ENCODE measurements around the gene FAM149A. TPM values are rescaled to one million over a fixed set of nuclear protein-coding genes. Genes with fewer than 3 reads are reported as not detected.

Gene FAM149A
- polyA plus RNA-seq (ENCODE audit: insufficient read length in 3 of 3), result 10 to 100 TPM; 44.3 to 61.3 (median 55.7) TPM

DNA sequence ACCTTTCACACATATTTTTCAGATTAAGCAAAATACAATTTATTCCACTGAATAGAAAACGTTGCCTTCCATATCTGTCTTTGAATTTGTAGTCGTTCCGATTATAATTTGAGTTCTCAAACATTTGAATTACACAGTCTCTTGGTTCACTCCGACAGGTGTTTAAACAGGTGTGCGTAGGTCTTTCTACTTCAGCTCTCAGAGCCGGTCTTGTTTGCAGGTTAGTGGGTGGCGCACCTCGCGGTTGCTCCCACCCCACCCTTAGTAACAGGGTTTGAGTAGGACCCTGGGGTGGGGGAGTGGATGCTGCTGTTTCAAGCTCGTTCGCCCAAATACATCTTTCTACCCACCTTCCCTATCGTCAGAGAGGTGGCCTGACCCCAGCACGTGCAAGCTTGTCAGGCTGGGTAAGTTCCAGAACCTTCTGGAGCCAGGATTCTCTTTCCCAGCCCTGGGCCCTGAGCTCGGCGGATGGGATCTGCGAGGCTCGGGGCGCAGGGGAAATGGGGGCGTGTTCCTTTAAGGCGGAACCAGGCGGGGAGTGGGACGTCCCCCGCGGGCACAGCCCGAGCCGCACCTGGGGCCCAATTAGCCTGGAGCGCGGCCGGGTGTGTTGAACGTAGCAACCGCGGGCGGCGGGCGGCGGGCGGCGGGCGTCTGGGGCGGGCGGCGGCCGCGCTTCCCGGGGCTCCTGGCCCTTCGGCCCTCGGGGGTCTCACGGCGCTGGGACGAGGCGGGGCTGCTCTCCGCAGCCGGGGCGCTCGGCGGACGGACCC is at the start of gene FAM149A:
FAM149A (plus strand) TSS at position 591 of the 776 bp plus-strand sequence.
- DNase-seq (ENCODE audit: low read depth in 3 of 3, low spot score in 2 of 3), result no peak

DNA sequence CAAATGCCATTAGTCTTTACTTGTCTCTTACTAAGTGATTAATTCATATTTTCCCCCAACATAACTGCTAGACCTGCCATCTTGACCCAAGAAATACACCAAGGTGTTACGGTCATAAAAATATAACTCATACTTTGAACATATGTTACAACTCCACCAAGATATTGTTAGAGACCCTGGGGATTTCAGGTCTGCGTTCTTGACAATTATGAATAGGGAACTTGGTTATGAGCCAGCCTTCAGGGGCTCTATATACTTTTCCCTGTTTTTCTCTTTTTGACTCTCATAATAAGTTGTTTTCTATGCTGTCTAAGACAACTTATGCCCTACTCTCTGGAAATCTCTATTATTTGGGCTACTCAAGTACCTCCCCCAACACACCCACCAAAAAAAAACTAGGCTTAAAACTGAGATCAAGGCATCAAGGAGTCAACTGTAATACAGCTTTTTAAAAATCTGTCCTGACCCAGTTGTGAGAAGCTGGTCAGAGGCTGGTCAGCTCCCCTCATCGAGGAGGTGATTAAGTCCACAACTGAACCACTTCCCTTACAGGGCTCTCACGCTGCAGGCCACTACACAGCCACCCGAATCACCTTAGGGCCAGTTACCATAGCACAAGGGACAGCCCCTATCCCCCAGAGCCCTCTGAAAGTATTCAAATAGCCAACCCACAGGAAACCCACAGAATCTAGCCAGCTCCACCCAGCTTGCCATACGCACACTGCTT is 46.1 kb upstream of the FAM149A start:
- no peak for DNase-seq (ENCODE audit: low read depth in 3 of 3, low spot score in 2 of 3)

DNA sequence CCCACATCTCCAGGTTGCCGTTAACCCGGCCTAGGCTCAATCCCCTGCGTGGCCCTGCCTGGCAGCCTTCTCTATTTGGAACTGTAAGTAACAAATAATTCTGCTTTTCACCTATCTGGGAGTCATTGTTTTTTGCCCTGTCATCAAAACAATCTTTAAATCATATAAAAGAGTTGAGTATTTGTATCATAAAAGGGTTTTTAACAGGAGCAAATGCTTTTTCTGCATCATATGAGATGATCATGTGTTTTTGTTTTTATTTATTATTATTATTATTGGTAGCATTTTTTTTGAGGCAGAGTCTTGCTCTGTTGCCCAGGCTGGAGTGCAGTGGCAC is 45.6 kb upstream of the FAM149A start:
- no peak for DNase-seq (ENCODE audit: low read depth in 3 of 3, low spot score in 2 of 3)

DNA sequence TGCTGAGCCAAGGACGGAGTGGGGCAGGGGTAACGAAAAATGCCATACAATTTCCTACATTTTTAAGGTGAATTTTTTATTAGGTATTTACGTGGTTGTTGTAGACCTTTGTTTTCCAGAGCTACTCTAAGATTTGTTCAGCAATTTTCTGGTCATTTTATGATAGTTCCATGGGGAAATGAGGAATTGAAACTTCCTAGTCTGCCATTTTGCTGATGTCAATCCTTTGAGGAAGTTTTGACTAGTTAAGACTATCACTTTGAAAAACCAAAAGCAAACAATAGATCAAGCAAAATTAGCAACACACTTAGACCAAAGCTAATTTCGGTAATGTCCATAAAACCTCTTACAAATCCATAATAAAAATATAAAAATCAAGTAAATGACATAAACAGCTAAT is 42.6 kb upstream of the FAM149A start:
- DNase-seq (ENCODE audit: low read depth in 3 of 3, low spot score in 2 of 3), result no peak

DNA sequence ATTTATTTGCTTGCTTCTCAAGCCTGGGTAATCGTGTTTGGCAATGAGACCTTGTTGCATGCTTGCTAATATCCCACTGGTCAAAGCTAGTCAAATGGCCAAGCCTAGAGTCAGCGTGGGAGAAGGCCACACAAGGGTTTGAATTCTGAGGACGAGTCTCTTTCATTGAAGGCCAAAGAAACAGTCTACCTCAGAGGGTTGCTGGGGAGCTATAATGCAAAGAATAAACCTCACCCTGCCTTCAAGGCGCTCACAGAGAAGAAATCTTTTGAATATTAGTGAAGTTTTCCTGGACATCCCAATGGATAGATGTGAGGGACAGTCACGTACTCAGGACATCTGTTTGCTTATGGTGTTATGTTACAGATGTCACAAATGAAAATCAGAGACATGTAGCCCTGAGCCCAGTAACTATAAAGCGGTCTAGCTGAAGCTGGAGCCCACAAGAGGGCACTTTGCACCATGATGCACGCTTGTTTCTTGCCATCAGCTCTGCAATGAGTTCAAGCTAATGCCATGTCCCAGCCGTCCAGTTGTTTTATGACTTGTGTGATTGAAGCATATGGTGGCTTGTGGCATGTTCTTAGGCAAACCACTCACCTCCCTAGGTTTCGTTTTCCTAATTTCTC is 36.6 kb upstream of the FAM149A start:
- peak in 1 of 3 donors; percentile 23 for DNase-seq (ENCODE audit: low read depth in 3 of 3, low spot score in 2 of 3)

DNA sequence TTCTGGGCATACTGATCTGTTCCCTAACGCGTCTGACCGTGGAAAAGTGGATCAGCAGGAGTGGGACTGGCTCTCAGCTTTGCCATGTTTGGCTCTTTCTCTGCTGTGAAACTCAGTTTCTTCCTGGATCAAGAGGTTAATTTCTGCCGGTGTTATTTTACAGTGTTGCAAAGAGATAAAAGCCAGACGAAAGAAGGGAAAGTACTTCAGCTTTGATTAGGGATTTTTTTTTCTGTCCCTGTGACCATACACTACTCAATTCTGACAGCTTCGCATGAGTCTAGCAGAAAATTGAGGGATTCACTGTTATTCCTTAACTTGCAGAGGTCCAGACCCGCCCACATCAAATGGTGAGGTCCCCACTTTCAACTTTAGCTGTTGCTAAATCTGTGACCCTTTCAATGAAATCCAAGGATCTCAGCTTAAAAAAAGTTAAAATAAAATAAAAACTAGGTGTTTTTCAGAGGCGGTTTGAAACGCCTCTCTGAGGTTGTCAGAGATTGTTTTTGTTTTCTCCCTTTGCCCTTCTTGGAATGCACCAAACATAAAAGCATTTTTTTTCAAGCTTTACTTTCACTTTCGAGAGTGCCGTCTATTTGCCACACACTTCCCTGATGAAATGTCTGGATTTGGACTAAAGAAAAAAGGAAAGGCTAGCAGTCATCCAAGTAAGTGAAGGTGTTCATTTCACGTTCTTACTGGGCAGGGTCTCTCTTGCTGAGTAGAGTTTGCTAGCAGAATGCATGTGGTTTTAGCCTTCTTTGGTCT is 35.7 kb upstream of the FAM149A start, which contains the start of gene TLR3:
TLR3 (plus strand) TSS at position 576 of the 768 bp plus-strand sequence. CDS start 7,464 bp downstream, outside the sequence.
- DNase-seq (ENCODE audit: low read depth in 3 of 3, low spot score in 2 of 3), result peak in 1 of 3 donors; percentile 52

DNA sequence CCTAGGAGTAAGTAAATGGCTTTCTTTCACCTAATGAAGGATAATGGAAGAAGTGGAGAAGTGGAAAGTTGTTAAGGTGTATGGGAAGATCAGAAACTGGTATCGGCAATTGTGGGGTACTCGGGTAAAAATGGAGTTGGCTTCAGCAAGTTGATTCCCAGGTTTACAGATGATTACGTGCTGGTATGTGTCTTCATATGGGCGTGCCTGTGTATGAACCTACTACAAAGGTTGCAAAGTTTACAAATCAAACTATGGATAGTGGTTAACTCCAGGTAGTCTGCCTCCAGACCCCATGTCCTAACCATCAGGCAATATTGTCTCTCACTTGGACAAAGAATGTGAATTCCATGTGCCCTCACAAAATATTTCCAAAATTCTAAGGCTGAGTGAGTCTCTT is 34.8 kb upstream of the FAM149A start:
- DNase-seq (ENCODE audit: low read depth in 3 of 3, low spot score in 2 of 3), result no peak

DNA sequence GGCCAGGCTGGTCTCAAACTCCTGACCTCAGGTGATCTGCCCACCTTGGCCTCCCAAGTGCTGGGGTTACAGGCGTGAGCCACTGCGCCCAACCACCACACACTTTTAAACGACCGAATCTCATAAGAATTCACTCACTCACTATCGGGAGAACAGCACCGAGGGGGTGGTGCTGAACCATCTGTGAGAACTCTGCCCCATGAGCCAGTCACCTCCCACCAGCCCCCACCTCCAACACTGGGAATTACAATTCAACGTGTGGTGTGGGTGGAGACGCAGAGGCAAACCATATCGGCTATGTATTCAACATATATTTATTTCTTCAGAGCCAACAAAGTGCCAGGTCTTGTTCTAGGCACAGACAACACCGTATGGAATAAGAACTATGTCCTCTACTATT is 32.0 kb upstream of the FAM149A start:
- no peak for DNase-seq (ENCODE audit: low read depth in 3 of 3, low spot score in 2 of 3)

DNA sequence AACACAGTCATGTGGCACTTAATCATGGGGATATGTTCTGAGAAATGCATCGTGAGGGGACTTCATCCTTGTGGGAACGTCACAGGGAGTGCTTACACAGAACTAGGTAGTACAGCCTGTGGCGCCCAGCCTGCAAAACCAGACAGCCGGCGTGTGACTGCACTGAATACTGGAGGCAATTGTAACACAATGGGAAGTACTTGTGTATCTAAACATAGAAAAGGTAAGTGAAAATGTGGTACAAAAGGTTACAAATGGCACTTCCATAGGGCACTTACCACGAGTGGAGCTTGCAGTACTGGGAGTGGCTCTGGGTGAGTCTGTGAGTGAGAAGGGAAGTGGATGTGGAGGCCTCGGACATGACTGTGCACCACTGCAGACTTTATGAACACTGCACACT is 30.3 kb upstream of the FAM149A start:
- no peak for DNase-seq (ENCODE audit: low read depth in 3 of 3, low spot score in 2 of 3)

DNA sequence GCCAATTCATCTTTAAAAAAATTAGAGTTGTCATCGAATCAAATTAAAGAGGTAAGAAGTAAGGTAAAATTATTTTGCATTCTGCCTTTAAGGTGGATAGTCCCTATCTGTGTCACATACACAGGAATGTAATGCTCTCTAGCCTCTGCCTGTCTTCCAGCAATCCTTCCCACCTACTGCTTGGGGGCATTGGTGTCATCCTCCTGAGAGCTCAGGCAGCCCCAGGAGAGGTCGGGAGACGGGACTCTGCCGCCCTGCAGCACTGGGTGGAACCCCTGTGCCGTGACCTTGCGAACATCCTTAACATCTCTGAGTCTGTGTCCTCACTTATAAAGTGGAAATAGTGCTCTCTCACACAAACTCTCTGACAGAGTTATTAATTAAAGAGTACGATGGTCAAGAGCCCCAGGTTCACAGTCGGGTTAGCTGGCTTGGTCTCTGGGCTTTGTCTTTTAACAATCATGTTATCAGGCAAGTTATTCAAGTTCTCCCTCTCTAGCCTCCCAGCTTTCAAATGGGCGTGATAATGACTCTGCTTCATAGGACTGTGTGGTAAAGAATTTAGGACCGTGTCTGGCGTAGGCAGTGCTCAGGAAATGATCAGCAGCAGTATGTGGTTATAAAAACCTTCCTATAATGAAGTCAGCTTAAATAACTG is 25.4 kb upstream of the FAM149A start:
- no peak for DNase-seq (ENCODE audit: low read depth in 3 of 3, low spot score in 2 of 3)

DNA sequence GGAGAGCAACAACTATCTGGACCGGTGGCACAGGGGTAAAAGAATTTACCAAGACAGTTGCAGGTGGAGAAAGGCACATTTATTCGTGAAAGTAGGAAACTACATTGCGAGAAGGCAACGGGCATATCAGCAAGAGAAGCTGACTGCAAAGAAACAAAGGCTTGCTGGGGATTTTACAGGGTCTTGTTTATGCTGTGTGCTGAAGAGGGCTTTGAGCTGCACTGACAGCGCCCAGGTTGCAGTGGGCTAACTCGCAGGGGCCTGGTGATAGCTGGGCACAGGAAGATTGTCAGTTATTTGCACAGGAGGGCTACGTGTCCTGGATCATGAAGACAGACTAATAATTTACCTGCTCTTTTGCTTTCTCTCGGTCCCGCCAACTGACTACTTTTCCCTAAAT is 24.8 kb upstream of the FAM149A start:
- no peak for DNase-seq (ENCODE audit: low read depth in 3 of 3, low spot score in 2 of 3)

DNA sequence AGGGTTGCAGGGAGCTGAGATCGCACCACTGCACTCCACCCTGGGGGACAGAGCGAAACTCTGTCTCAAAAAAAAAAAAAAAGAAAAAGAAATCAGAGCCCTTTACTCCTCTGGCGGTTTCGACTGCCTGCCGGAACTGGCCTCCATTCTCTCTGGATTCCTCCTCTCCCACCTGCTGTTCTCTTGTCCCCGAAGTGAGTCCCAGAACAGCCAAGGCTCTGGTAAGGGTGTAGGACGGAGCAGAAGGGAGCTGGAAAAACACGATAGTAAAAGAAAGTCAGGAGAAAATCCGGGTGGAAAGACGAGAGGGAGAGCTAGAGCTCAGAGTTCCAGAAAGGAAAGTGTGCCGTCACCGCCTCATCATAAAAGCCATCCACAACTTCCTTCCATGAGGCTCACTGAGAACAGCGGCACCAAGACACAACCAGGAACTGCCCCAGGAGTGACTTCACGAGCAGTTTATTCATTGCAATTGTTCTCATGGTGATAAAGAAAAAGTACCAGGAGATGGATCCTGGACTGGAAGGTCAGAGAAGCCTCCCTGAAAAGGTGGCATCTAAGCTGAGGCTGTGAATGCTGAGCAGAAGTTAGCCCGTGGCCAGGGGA is 23.2 kb upstream of the FAM149A start:
- DNase-seq (ENCODE audit: low read depth in 3 of 3, low spot score in 2 of 3), result no peak

DNA sequence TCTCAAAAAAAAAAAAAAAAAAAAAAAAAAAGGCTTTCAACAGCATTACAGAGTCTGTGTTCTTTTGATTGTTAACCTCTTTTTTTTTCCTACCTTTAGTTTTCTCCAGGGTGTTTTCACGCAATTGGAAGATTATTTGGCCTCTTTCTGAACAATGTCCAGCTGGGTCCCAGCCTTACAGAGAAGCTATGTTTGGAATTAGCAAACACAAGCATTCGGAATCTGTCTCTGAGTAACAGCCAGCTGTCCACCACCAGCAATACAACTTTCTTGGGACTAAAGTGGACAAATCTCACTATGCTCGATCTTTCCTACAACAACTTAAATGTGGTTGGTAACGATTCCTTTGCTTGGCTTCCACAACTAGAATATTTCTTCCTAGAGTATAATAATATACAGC is 22.3 kb upstream of the FAM149A start:
- no peak for DNase-seq (ENCODE audit: low read depth in 3 of 3, low spot score in 2 of 3)

DNA sequence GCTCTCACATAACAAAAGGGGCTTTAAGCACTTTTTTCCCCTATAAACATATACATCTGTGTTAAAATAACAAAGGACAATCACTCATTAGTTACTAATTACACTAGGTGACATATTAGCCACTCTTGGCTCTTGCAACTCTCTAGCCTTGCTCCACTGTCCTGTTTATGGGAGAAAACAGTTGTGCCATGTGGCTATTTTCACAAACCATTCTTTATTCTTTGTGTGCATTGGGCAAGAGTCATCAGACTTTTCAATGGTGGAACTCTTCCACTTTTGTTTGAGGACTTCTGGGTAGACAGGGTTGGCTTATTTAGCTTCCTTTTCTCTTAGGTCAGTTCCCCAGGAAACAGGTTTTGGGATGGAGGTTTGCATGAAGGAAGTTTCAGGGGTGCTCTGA is 16.0 kb upstream of the FAM149A start:
- DNase-seq (ENCODE audit: low read depth in 3 of 3, low spot score in 2 of 3), result no peak

DNA sequence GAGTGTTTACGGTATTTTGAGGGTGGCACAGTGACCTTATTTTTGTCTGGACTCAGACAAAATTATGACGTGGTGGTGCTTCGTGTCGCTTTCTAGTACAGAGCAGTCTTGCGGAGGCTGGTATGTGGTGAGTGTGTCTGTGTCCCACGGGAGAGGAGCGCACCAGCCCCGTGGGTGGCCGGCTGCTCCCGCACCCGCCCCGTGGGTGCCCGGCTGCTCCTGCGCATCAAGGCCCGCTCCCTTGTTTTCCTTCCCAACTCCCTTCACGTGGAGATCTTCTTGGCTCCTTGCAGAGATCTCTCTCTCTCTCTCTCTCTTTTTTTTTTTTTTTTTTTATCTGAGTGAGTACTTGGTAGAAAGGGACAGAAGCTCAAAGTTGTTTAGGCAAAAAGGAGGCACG is 12.2 kb upstream of the FAM149A start:
- DNase-seq (ENCODE audit: low read depth in 3 of 3, low spot score in 2 of 3), result no peak

DNA sequence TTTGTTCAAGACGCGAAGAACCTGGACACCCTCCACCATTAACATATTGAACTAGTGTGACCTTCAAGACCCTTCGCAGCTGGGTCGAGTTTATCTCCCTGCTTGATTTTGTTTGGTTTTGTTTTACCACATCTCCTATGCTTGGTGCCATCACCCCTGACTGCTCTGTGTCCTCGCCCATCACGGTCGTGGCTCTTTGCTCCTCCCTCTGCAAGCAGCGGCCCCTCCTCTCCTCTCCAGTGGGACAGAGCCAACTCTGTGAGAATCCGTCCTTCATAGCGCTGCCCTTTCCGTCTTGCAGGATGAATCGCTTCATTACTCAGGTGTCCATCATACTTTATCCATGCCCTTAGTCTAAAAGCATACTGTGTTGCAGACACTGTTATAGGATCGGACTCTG is 9.1 kb upstream of the FAM149A start:
- no peak for DNase-seq (ENCODE audit: low read depth in 3 of 3, low spot score in 2 of 3)

DNA sequence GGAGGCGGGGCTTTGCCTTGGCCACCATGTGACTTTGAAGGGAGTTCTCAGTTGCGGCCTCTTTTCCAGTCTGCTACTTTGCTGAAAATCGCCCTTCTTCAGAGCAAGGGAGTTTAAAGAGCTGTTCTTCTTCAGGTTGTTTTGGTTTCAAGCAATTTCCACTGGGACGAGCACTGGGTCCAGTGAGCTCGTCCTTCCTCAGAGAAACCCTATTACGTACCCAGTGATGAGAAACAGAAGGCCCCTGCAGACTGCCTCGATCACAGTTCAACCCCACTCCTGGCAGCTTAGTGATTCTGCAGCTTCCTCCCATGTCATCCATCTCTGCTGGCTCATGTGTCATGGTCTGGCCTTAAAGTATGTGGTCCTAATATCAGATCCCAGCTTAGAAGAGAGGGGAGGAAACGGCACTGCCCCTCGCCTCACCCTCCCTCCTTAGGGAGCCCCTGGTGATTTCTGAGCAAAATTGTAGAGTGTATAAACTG is 7.8 kb upstream of the FAM149A start:
- no peak for DNase-seq (ENCODE audit: low read depth in 3 of 3, low spot score in 2 of 3)

DNA sequence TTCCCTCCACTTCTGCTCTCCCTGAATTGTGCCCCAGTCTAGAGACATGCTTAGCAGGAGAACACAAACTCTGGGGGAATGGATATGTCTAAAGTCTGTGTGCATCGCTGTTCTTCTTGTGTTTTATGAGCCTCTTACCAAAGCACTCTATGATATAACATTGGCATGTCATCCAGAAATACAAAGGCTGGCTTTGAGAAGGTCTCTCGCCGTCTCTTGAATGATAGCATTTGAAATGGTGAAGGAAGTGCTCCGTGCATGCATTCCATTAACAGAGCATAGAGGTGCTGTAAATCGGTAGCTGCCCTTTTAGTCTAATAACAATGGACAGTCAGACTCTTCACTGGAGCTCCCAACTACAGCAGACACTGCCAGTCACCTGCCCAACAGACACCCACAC is 7.1 kb upstream of the FAM149A start:
- no peak for DNase-seq (ENCODE audit: low read depth in 3 of 3, low spot score in 2 of 3)

DNA sequence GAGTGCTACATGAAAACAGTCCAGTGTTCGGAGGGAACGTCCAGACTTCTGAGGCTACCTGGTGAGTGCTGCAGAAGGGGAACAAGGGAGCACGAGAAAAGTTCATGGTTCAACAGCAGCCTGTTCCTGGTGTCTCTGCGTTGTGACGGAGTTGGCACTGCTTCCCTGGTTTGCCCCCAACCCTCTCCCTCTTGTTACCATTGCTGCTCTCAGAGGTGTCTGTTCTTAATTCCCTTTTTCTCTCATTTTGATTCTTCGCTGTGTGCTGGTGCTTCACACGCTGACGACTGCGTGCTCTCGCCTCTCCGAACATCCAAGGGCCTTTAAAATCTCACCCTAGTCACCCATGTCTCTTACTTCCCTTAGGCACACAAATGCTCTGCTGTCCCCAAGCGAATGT is 1.6 kb upstream of the FAM149A start:
- no peak for DNase-seq (ENCODE audit: low read depth in 3 of 3, low spot score in 2 of 3)
